ENCODE results near the gene RTF2. TPM values are rescaled to one million over a fixed set of nuclear protein-coding genes. Genes with fewer than 3 reads are reported as not detected.

Gene RTF2, protein sequence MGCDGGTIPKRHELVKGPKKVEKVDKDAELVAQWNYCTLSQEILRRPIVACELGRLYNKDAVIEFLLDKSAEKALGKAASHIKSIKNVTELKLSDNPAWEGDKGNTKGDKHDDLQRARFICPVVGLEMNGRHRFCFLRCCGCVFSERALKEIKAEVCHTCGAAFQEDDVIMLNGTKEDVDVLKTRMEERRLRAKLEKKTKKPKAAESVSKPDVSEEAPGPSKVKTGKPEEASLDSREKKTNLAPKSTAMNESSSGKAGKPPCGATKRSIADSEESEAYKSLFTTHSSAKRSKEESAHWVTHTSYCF
- 84.7 TPM for polyA plus RNA-seq
- long read RNA-seq, donor 1, transcript RTF2-202 (9 exons, 2,212 nt): major isoform, 16 of 17 reads
- long read RNA-seq, donor 1, partial matches to known transcripts: 0 of 17 reads
- long read RNA-seq, donor 1, other reads (novel, unspliced or antisense): 0 of 17 reads
- long read RNA-seq, donor 2, transcript RTF2-202 (9 exons, 2,212 nt): major isoform, 36 of 75 reads
- long read RNA-seq, donor 2, partial matches to known transcripts: 30 of 75 reads
- long read RNA-seq, donor 2, other reads (novel, unspliced or antisense): 6 of 75 reads
- long read RNA-seq, donor 3, transcript RTF2-203 (8 exons, 1,572 nt): minor isoform, 7 of 112 reads
- long read RNA-seq, donor 3, transcript RTF2-202 (9 exons, 2,212 nt): major isoform, 48 of 112 reads
- long read RNA-seq, donor 3, partial matches to known transcripts: 48 of 112 reads
- long read RNA-seq, donor 3, other reads (novel, unspliced or antisense): 9 of 112 reads
- long read RNA-seq, donor 4, partial matches to known transcripts: 0 of 3 reads
- long read RNA-seq, donor 4, other reads (novel, unspliced or antisense): 0 of 3 reads
- long read RNA-seq, donor 5, transcript RTF2-202 (9 exons, 2,212 nt): major isoform, 28 of 40 reads
- long read RNA-seq, donor 5, partial matches to known transcripts: 10 of 40 reads
- long read RNA-seq, donor 5, other reads (novel, unspliced or antisense): 0 of 40 reads
- long read RNA-seq, donor 6, transcript RTF2-202 (9 exons, 2,212 nt): major isoform, 29 of 53 reads
- long read RNA-seq, donor 6, partial matches to known transcripts: 22 of 53 reads
- long read RNA-seq, donor 6, other reads (novel, unspliced or antisense): 0 of 53 reads
- long read RNA-seq, donor 7, transcript RTF2-202 (9 exons, 2,212 nt): major isoform, 18 of 38 reads
- long read RNA-seq, donor 7, partial matches to known transcripts: 11 of 38 reads
- long read RNA-seq, donor 7, other reads (novel, unspliced or antisense): 5 of 38 reads
- long read RNA-seq, donor 8, transcript RTF2-202 (9 exons, 2,212 nt): major isoform, 38 of 89 reads
- long read RNA-seq, donor 8, partial matches to known transcripts: 45 of 89 reads
- long read RNA-seq, donor 8, other reads (novel, unspliced or antisense): 0 of 89 reads
- long read RNA-seq, donor 9, transcript RTF2-202 (9 exons, 2,212 nt): major isoform, 29 of 57 reads
- long read RNA-seq, donor 9, partial matches to known transcripts: 24 of 57 reads
- long read RNA-seq, donor 9, other reads (novel, unspliced or antisense): 0 of 57 reads
- long read RNA-seq, donor 10, transcript RTF2-202 (9 exons, 2,212 nt): major isoform, 33 of 54 reads
- long read RNA-seq, donor 10, partial matches to known transcripts: 20 of 54 reads
- long read RNA-seq, donor 10, other reads (novel, unspliced or antisense): 0 of 54 reads
- long read RNA-seq, donor 11, transcript RTF2-202 (9 exons, 2,212 nt): major isoform, 16 of 18 reads
- long read RNA-seq, donor 11, partial matches to known transcripts: 0 of 18 reads
- long read RNA-seq, donor 11, other reads (novel, unspliced or antisense): 0 of 18 reads

DNA sequence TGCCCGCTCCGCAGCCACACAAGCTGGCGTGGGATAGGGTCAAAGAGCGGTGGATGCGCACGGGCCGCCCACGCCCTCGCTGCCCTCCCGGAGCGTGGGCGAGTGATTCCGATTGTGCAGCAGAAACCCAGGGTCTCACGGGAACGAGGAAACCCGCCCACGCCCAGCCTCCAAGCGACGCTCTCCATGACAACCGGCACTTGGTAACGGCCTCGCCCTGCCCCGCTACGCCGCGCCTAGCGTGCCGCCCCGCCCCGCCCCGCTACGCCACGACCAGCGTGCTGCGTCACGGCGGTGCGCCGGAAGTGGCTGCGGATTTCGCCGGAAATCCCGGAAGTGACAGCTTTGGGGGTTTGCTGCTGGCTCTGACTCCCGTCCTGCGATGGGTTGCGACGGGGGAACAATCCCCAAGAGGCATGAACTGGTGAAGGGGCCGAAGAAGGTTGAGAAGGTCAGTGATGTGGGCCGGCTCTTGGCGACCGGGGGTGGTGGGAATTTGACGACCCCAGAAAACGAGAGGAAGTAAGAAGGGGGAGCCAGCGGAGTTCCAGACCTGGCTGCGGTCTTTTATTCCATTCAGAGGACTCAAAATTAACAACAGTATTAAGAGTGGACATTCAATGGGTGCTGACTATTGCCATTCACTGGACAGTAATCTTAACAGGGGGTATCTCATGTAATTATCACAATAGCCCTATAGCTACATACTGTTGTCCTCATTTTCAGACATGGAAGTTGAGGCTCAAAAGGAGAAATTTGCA, at the start of gene RTF2:
RTF2 (plus strand) TSS at position 312 of the 761 bp plus-strand sequence; CDS start at position 383, 71 bp downstream.
- Histone ChIP-seq H3K4me3 (ENCODE audit: low read length) (peak within 1 kb of the TSS; percentile 88), H3K9me3 (ENCODE audit: control insufficient read depth, low read depth, low read length) (no peaks in the 10 kb centered on the region), H3K36me3 (ENCODE audit: control insufficient read depth, insufficient read depth, low read length) (peaks cover 14% of the 10 kb centered on the region), H3K27ac (ENCODE audit: low read length) (peak within 1 kb of the TSS; percentile 63), H3K4me1 (ENCODE audit: control insufficient read depth, insufficient read depth, low read length) (peaks cover 6% of the 10 kb centered on the region), H3K27me3 (ENCODE audit: control insufficient read depth, insufficient read depth, low read length) (no peaks in the 10 kb centered on the region)
- no CpG with 5 or more reads among the region's 55 CpGs for WGBS (ENCODE audit: insufficient coverage, low lambda C conversion rate)
- DNase-seq: peak; percentile 93 to 96

DNA sequence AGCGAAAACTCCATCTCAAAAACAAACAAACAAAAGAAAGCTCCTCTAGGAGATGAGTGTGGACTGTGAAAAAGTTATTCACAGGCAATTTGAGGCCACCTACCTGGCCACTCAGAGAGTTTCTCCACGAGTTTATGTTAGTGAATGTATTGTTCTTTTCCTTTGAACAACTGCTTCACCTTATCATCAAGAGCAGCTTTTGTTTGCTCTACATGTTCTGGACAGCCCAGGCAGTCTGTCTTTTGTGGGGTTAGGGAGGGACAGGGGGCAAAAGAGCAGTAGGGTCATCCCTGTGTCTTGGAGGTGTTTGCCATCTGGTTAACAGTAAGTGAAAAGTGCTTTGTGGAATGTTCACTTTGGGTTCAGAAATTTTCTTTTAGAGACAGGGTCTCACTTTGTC, 48.4 kb upstream of the RTF2 start:
- no peak for DNase-seq
- no peak overlapping the region for H3K27ac ChIP-seq (ENCODE audit: low read length)
- whole genome bisulfite sequencing (ENCODE audit: insufficient coverage, low lambda C conversion rate): 100% methylated on average over 1 of the region's 2 CpGs

DNA sequence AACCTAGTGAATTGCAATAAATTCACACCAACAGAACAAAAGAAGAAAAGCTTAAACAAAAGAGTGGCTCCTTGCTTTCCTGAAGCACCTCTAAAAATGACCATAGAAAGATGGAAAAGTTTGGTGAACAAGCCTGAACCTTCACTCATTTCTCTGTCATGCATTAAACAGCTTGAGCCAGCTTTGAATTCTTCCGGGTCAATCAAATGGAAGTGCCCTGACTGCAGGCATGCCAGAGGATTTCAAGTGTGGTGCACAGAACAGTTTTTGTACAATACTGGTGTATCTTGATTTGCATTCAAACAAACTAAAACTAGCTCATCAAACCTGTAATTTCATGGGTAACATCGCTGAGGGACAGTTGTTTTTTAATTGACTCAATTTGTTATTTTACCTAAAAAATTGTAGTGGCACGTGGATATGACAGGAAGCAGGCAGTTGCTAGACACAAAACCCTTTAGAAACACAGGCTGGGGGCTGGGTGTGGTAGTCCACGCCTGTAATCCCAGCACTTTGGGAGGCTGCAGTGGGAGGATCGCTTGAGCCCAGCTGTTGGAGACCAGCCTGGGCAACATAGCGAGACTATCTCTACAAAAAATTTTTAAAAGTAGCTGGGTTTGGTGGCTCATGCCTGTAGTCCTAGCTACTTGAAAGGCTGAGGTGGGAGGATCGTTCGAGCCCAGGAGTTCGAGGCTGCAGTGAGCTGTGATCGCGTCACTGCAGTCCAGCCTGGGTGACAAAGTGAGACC, 47.3 kb upstream of the RTF2 start:
- H3K4me3 ChIP-seq (ENCODE audit: low read length): no peak overlapping the region
- no peaks in the 10 kb centered on the region for H3K9me3 ChIP-seq (ENCODE audit: control insufficient read depth, low read depth, low read length)
- no peak overlapping the region for H3K27ac ChIP-seq (ENCODE audit: low read length)
- H3K36me3 ChIP-seq (ENCODE audit: control insufficient read depth, insufficient read depth, low read length): peaks cover 3% of the 10 kb centered on the region
- WGBS (ENCODE audit: insufficient coverage, low lambda C conversion rate): no CpG with 5 or more reads among the region's 11 CpGs
- H3K27me3 ChIP-seq (ENCODE audit: control insufficient read depth, insufficient read depth, low read length): no peaks in the 10 kb centered on the region
- no peaks in the 10 kb centered on the region for H3K4me1 ChIP-seq (ENCODE audit: control insufficient read depth, insufficient read depth, low read length)
- DNase-seq: no peak

More for the DNA sequence above, 48.4 kb upstream of the RTF2 start:
- H3K4me3 ChIP-seq (ENCODE audit: low read length): no peak overlapping the region
- H3K36me3 ChIP-seq (ENCODE audit: control insufficient read depth, insufficient read depth, low read length): peaks cover 3% of the 10 kb centered on the region
- H3K27me3 ChIP-seq (ENCODE audit: control insufficient read depth, insufficient read depth, low read length): no peaks in the 10 kb centered on the region
- no peaks in the 10 kb centered on the region for H3K9me3 ChIP-seq (ENCODE audit: control insufficient read depth, low read depth, low read length)
- H3K4me1 ChIP-seq (ENCODE audit: control insufficient read depth, insufficient read depth, low read length): no peaks in the 10 kb centered on the region

DNA sequence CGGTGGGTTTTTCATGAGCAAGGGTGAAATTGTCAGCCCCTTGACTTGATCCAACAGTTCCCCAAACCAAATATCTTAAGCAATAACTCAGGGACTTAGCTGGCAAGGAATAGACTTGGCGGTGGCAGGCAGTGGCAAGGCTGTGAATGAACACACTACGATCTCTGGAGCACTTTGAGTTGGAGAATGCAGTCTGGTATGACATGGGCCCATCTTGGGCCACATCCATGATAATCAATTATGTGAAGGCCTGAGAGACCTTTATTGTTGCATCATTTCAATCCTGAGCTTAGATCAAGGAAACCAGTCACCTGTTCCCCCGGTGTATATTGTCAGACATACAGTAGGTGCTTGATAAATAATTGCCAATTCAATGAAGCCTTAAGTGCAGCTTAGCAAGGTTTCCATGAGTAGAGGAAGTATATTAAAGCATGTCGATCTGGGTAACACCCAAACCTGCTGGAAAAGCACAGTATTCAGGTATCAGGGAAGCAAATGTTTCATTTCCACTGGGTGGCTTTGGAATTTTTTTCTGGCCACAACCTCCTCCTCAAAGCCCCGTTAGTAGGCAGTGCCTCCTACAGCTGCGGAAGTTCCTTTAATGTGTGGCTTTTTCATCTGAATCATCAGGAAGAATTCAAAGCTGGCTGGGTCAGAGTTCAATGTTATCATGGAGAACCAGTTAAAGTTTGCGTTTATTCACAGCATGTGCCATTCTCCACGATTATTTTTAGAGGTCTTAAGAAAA, 46.2 kb upstream of the RTF2 start:
- no peak overlapping the region for H3K27ac ChIP-seq (ENCODE audit: low read length)
- no peak overlapping the region for H3K4me3 ChIP-seq (ENCODE audit: low read length)
- no peaks in the 10 kb centered on the region for H3K4me1 ChIP-seq (ENCODE audit: control insufficient read depth, insufficient read depth, low read length)
- WGBS (ENCODE audit: insufficient coverage, low lambda C conversion rate): 73% methylated on average over 2 of the region's 9 CpGs
- H3K9me3 ChIP-seq (ENCODE audit: control insufficient read depth, low read depth, low read length): no peaks in the 10 kb centered on the region
- no peaks in the 10 kb centered on the region for H3K36me3 ChIP-seq (ENCODE audit: control insufficient read depth, insufficient read depth, low read length)
- no peak for DNase-seq
- H3K27me3 ChIP-seq (ENCODE audit: control insufficient read depth, insufficient read depth, low read length): no peaks in the 10 kb centered on the region

DNA sequence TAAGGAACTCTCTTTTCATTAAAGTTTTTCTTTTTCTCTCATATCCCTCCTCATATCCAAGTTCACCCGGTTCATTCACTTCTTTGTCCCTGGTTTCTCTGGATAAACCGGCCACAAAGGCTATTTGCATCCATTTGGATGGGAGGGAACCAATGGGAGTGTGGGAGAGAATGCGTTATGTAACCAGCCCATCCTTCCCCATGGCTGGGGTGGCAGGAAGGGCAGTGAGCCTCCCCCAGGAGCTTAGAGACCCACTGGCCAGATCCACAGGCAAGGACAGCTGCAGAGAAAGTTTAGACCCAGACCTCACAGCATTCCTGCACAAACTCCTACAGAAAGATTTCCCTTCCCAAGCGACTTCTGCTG, 45.6 kb upstream of the RTF2 start:
- DNase-seq: no peak
- Histone ChIP-seq H3K27ac (ENCODE audit: low read length) (no peak overlapping the region), H3K9me3 (ENCODE audit: control insufficient read depth, low read depth, low read length) (no peaks in the 10 kb centered on the region), H3K36me3 (ENCODE audit: control insufficient read depth, insufficient read depth, low read length) (no peaks in the 10 kb centered on the region), H3K27me3 (ENCODE audit: control insufficient read depth, insufficient read depth, low read length) (no peaks in the 10 kb centered on the region), H3K4me1 (ENCODE audit: control insufficient read depth, insufficient read depth, low read length) (no peaks in the 10 kb centered on the region), H3K4me3 (ENCODE audit: low read length) (no peak overlapping the region)
- no CpG with 5 or more reads among the region's 4 CpGs for WGBS (ENCODE audit: insufficient coverage, low lambda C conversion rate)

DNA sequence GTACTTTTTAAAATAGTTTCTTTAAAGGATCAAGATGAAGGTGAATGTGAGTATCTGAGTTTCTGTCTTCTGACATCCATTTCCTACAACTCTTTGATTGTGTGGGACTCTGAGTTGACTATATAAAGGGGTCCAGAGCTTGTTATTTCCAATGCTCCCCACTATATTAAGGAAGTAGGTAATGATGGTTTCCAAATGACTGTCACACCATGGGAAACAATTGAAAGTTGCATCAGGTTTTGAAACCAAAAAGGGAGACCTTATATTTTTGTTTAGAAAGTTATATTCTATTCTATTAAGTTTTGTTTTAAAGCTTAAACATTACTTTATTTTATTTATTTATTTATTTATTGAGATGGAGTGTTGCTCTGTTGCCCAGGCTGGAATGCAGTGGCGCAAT, 45.2 kb upstream of the RTF2 start:
- Histone ChIP-seq H3K27ac (ENCODE audit: low read length) (no peak overlapping the region), H3K9me3 (ENCODE audit: control insufficient read depth, low read depth, low read length) (no peaks in the 10 kb centered on the region), H3K4me3 (ENCODE audit: low read length) (no peak overlapping the region), H3K27me3 (ENCODE audit: control insufficient read depth, insufficient read depth, low read length) (no peaks in the 10 kb centered on the region), H3K36me3 (ENCODE audit: control insufficient read depth, insufficient read depth, low read length) (no peaks in the 10 kb centered on the region), H3K4me1 (ENCODE audit: control insufficient read depth, insufficient read depth, low read length) (no peaks in the 10 kb centered on the region)
- WGBS (ENCODE audit: insufficient coverage, low lambda C conversion rate): 100% methylated on average over 1 of the region's 1 CpG
- DNase-seq: no peak

DNA sequence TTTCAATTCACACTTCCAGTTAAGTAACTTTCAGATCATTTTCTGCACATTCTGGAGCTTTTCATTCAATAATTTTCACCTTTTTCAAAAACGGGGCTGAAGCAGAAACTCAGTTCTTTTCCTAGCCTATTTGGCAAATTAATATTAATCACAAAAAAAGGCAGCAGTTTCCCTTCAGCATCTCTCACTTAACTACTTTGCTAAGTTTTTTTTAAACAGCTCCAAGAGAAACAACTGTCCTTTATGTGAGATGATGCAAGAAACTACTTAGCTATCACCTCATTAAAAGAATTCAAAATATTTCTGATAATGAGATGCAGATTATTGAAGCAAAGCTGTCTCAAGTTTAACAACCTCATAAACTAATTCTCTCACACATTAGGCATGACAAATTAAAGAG, 44.5 kb upstream of the RTF2 start:
- Histone ChIP-seq H3K36me3 (ENCODE audit: control insufficient read depth, insufficient read depth, low read length) (no peaks in the 10 kb centered on the region), H3K4me1 (ENCODE audit: control insufficient read depth, insufficient read depth, low read length) (no peaks in the 10 kb centered on the region), H3K27me3 (ENCODE audit: control insufficient read depth, insufficient read depth, low read length) (no peaks in the 10 kb centered on the region), H3K27ac (ENCODE audit: low read length) (no peak overlapping the region), H3K9me3 (ENCODE audit: control insufficient read depth, low read depth, low read length) (no peaks in the 10 kb centered on the region), H3K4me3 (ENCODE audit: low read length) (no peak overlapping the region)
- no peak for DNase-seq
- 100% methylated on average over 1 of the region's 1 CpG for WGBS (ENCODE audit: insufficient coverage, low lambda C conversion rate)

DNA sequence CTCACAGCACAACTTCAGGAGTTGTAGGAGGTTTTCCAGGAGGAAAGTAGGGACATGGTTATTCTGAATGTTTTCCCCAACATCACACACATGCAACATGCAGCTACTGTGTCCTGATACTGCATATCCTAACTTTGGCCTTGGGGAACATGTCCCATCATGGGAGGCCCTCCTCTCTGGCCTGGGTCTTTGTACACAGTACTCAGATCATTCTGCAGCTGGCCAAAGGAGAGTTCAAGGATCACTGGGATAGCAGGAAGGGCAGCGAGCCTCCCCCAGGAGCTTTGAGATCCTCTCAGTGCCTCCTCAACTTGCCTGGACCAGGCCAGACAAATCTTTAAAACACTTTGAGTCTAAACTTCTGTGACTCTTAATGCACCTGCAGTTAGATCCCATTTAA, 43.5 kb upstream of the RTF2 start:
- Histone ChIP-seq H3K36me3 (ENCODE audit: control insufficient read depth, insufficient read depth, low read length) (no peaks in the 10 kb centered on the region), H3K4me1 (ENCODE audit: control insufficient read depth, insufficient read depth, low read length) (no peaks in the 10 kb centered on the region), H3K27me3 (ENCODE audit: control insufficient read depth, insufficient read depth, low read length) (no peaks in the 10 kb centered on the region), H3K4me3 (ENCODE audit: low read length) (no peak overlapping the region), H3K9me3 (ENCODE audit: control insufficient read depth, low read depth, low read length) (no peaks in the 10 kb centered on the region), H3K27ac (ENCODE audit: low read length) (no peak overlapping the region)
- no peak for DNase-seq
- no CpG with 5 or more reads among the region's 1 CpG for WGBS (ENCODE audit: insufficient coverage, low lambda C conversion rate)

All from large intestine (tissue), 12 donors.